ENCODE measurements around the gene BNIPL.

BNIPL gene

GRCh38 chr1:151024540-151025146 is 11.7 kb upstream of the BNIPL start:
- no peaks in the 10 kb centered on the region for H3K9me3 ChIP-seq
- TF ChIP-seq CTCF (IDR thresholded peaks at IDR 0.05) = peak; percentile 66 to 75
- no peaks in the 10 kb centered on the region for H3K27me3 ChIP-seq
- DNase-seq = peak; percentile 88 to 89
- peak overlapping the region; percentile 21 to 28 for H3K27ac ChIP-seq
- peaks cover 0 to 7% (median 0%) of the 10 kb centered on the region in 4 donors for H3K4me1 ChIP-seq
- H3K4me3 ChIP-seq = no peak overlapping the region
- intact Hi-C loops (cut with DNase I; ENCODE audit: low total_unique reads) = loop anchor here (10.0 kb wide), 1 partner anchor 130 kb away; the partner anchor contains the start of gene TNFAIP8L2
- H3K36me3 ChIP-seq = peaks cover 27 to 63% (median 43%) of the 10 kb centered on the region in 3 donors

GRCh38 chr1:151026460-151026859 is 9.9 kb upstream of the BNIPL start:
- peaks cover 30 to 70% (median 57%) of the 10 kb centered on the region in 3 donors for H3K36me3 ChIP-seq
- intact Hi-C loops (cut with DNase I; ENCODE audit: low total_unique reads) = loop anchor here (10.0 kb wide), 1 partner anchor 128 kb away; the partner anchor contains the start of gene TNFAIP8L2

GRCh38 chr1:151032164-151032563 is 4.2 kb upstream of the BNIPL start:
- Histone ChIP-seq H3K9me3 (no peaks in the 10 kb centered on the region), H3K27me3 (no peaks in the 10 kb centered on the region), H3K36me3 (peaks cover 42 to 89% (median 72%) of the 10 kb centered on the region in 3 donors), H3K4me1 (no peaks in the 10 kb centered on the region), H3K4me3 (no peak overlapping the region), H3K27ac (no peak overlapping the region)
- no peak for TF ChIP-seq CTCF (IDR thresholded peaks at IDR 0.05)
- intact Hi-C loops (cut with DNase I; ENCODE audit: low total_unique reads) = no loop called here
- DNase-seq = no peak

More at GRCh38 chr1:151026460-151026859, 9.9 kb upstream of the BNIPL start:
- Histone ChIP-seq H3K4me3 (no peak overlapping the region), H3K27ac (no peak overlapping the region), H3K4me1 (peaks cover 0 to 7% (median 0%) of the 10 kb centered on the region in 4 donors), H3K27me3 (no peaks in the 10 kb centered on the region), H3K9me3 (no peaks in the 10 kb centered on the region)
- no peak for TF ChIP-seq CTCF (IDR thresholded peaks at IDR 0.05)
- no peak for DNase-seq

- no peaks in the 10 kb centered on the region for H3K4me1 ChIP-seq
- no peak for DNase-seq
- peaks cover 21 to 59% (median 43%) of the 10 kb centered on the region in 3 donors for H3K36me3 ChIP-seq
- H3K4me3 ChIP-seq = no peak overlapping the region
- H3K27me3 ChIP-seq = no peaks in the 10 kb centered on the region
- H3K9me3 ChIP-seq = no peaks in the 10 kb centered on the region
- intact Hi-C loops (cut with DNase I; ENCODE audit: low total_unique reads) = no loop called here
- H3K27ac ChIP-seq = no peak overlapping the region
- no peak for TF ChIP-seq CTCF (IDR thresholded peaks at IDR 0.05)
Observed at GRCh38 chr1:151035167-151035566, 1.2 kb upstream of the BNIPL start.

GRCh38 chr1:151037032-151037431 is 646 bp downstream of the BNIPL start:
- H3K9me3 ChIP-seq = no peaks in the 10 kb centered on the region
- intact Hi-C loops (cut with DNase I; ENCODE audit: low total_unique reads) = no loop called here
- no peak overlapping the region for H3K27ac ChIP-seq
- H3K36me3 ChIP-seq = peaks cover 12 to 41% (median 27%) of the 10 kb centered on the region in 3 donors
- TF ChIP-seq CTCF (IDR thresholded peaks at IDR 0.05) = no peak
- no peak for DNase-seq
- H3K4me3 ChIP-seq = no peak overlapping the region
- H3K4me1 ChIP-seq = no peaks in the 10 kb centered on the region
- H3K27me3 ChIP-seq = no peaks in the 10 kb centered on the region
